ENCODE results near the gene FERD3L. TPM values are rescaled to one million over a fixed set of nuclear protein-coding genes. Genes with fewer than 3 reads are reported as not detected.

The FERD3L gene
- total and polyA plus RNA-seq, 2 of the 8 experiments (the other 6 are each of a cell fraction or from before 2014, with no cell fraction given) = not detected

DNA sequence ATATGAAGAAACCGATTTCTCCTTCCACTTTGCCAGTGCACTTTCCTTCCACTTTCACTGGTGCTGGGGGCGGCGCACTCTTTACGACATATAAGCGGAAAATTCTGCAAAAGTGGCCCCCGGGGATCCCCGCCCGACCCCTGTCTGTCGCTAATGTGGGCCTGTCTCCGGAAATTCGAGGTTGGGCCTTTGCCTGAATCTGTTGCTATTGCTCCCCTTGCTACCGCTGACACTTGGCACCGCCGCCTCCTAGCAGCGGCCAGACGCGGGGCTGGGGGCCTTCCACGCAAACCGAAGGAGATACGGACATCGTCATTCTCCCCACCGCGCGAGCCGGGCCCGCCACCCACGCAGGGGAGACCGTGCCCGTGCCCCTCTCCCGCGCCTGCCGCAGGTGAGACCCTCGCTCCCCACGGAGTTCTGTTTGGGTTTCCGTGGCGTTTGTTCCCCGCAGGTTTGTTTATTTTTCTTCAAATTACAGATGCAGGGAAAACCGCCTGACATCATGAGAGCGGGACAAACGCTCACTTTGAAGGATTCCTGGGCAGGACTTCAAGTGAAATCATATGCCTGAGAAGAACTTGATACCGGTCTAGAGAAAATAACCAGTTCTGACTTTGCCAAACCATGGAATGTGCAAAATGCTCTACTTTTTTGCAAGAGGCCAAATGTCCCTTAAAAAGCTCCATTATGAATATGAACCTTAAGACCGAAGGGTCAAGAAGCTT lies 32.8 kb downstream of the FERD3L start:
- peak overlapping the region in 2 of 4 experiments; percentile 4 to 47; a peak in 4 of 8 replicates for H3K4me3 ChIP-seq (ENCODE audit: extremely low read depth in 1 of 4, insufficient read depth in 2 of 4, low read depth in 3 of 4, low read length in 4 of 4)
- H2BK20ac ChIP-seq (ENCODE audit: low read length) = no peak overlapping the region
- no peak overlapping the region for H2BK5ac ChIP-seq (ENCODE audit: low read depth, low read length)
- no peak overlapping the region for H3K14ac ChIP-seq (ENCODE audit: insufficient read length)
- ChIA-PET POLR2A (ENCODE audit: partially characterized antibody) (no interaction called here), CTCF (ENCODE audit: partially characterized antibody) (interaction anchor here (1.9 kb wide), 1 partner anchor 17 kb away, joined by 5 read pairs; no protein-coding TSS in a partner anchor)
- H3K79me2 ChIP-seq (ENCODE audit: control insufficient read depth in 1 of 2, insufficient read depth in 2 of 2, low read length in 2 of 2) = no peaks in the 10 kb centered on the region
- no peak overlapping the region for H2BK12ac ChIP-seq (ENCODE audit: low read depth, low read length)
- H3K18ac ChIP-seq (ENCODE audit: extremely low read depth, low read length) = no peak overlapping the region
- no peak overlapping the region for H3K27ac ChIP-seq (ENCODE audit: low read depth, low read length)
- H2AFZ ChIP-seq (ENCODE audit: low read length) = no peak overlapping the region
- peak in 1 of 2 experiments; percentile 56 for DNase-seq (ENCODE audit: low read depth in 1 of 2, low spot score in 2 of 2)
- no peak overlapping the region for H4K5ac ChIP-seq (ENCODE audit: insufficient read length, low read depth, low read length)
- no peak overlapping the region for H2BK120ac ChIP-seq (replicated peaks; ENCODE audit: low read depth, low read length)
- peak overlapping the region; percentile 67 for H3K4me2 ChIP-seq (ENCODE audit: insufficient read depth in 1 of 2, low read depth in 2 of 2, low read length in 2 of 2)
- no peak overlapping the region for H2AK5ac ChIP-seq (ENCODE audit: low read depth, low read length)
- H2BK15ac ChIP-seq (ENCODE audit: low read length) = no peak overlapping the region
- no peak overlapping the region for H4K8ac ChIP-seq (ENCODE audit: extremely low read depth, insufficient read depth, low read length)
- no peak overlapping the region for H3K23ac ChIP-seq (ENCODE audit: insufficient read length)
- peaks cover 69 to 99% (median 87%) of the 10 kb centered on the region in 4 experiments for H3K27me3 ChIP-seq (replicated peaks in 1 of 4; ENCODE audit: control insufficient read depth in 3 of 4, extremely low read depth in 1 of 4, insufficient read depth in 3 of 4, low read length in 3 of 4)
- H3K4me1 ChIP-seq (replicated peaks in 1 of 4; ENCODE audit: control insufficient read depth in 3 of 4, insufficient read depth in 4 of 4, low read length in 3 of 4) = peaks cover 10 to 37% (median 20%) of the 10 kb centered on the region in 4 experiments
- H4K91ac ChIP-seq (replicated peaks; ENCODE audit: insufficient read length, low read length) = no peak overlapping the region
- no peak overlapping the region for H3K4ac ChIP-seq (replicated peaks; ENCODE audit: insufficient read length, low read depth, low read length)
- H3K9ac ChIP-seq (replicated peaks in 1 of 4; ENCODE audit: extremely low read depth in 1 of 4, low read depth in 3 of 4, low read length in 3 of 4) = no peak overlapping the region
- peaks cover 25% of the 10 kb centered on the region for H3K23me2 ChIP-seq (ENCODE audit: low read depth, low read length)
- H4K20me1 ChIP-seq (replicated peaks in 1 of 2; ENCODE audit: control insufficient read depth in 1 of 2, insufficient read depth in 2 of 2, low read length in 2 of 2) = peaks cover 10 to 15% of the 10 kb centered on the region in 2 experiments
- FAIRE-seq = no peak
- 2% methylated on average over 42 of the region's 42 CpGs; no CpG with 5 or more reads in 1 of the 2 experiments for WGBS, 2 experiments (ENCODE audit: extremely low coverage in 1 of 2, insufficient coverage in 1 of 2, insufficient read length in 1 of 2, insufficient replicate concordance in 2 of 2, low coverage in 1 of 2, low lambda C conversion rate in 2 of 2, missing lambda C conversion rate in 1 of 2)
- no peaks in the 10 kb centered on the region for H3K79me1 ChIP-seq (ENCODE audit: low read depth, low read length)
- no peaks in the 10 kb centered on the region; a peak in 1 of 8 replicates for H3K36me3 ChIP-seq (ENCODE audit: control insufficient read depth in 2 of 4, insufficient read depth in 4 of 4, low read length in 3 of 4)
- peak; percentile 97 for TF ChIP-seq RNF2 (IDR thresholded peaks at IDR 0.05; ENCODE audit: borderline replicate concordance, low read depth, low read length, missing control alignments, poor library complexity, severe bottlenecking)
- no peak for TF ChIP-seq SAP30 (IDR thresholded peaks at IDR 0.05; ENCODE audit: insufficient read depth, insufficient replicate concordance, low read length)
- TF ChIP-seq, protein P1, sequence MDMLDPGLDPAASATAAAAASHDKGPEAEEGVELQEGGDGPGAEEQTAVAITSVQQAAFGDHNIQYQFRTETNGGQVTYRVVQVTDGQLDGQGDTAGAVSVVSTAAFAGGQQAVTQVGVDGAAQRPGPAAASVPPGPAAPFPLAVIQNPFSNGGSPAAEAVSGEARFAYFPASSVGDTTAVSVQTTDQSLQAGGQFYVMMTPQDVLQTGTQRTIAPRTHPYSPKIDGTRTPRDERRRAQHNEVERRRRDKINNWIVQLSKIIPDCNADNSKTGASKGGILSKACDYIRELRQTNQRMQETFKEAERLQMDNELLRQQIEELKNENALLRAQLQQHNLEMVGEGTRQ (IDR thresholded peaks at IDR 0.05; ENCODE audit: low read length) = no peak
- TF ChIP-seq CTBP2 (IDR thresholded peaks at IDR 0.05; ENCODE audit: borderline replicate concordance, insufficient read depth, insufficient read length, low read length) = peak; percentile 75
- no peak for TF ChIP-seq GTF2F1 (IDR thresholded peaks at IDR 0.05; ENCODE audit: borderline replicate concordance, low read depth, low read length)
- TF ChIP-seq SUZ12 (IDR thresholded peaks at IDR 0.05; ENCODE audit: low read length) = peak; percentile 97
- peak; percentile 95 for TF ChIP-seq EZH2 (IDR thresholded peaks at IDR 0.05; ENCODE audit: low read depth, low read length, severe bottlenecking)
- H3K9me3 ChIP-seq (ENCODE audit: insufficient read depth in 2 of 2, low read depth in 1 of 2, low read length in 1 of 2) = no peaks in the 10 kb centered on the region
- H3K56ac ChIP-seq (replicated peaks; ENCODE audit: insufficient read length, low read depth, low read length) = no peak overlapping the region

Data from H1 (cell line).